GM12892 (cell line): Measurements from ENCODE around the gene MPHOSPH9.

Experiments used
- POLR2A ChIP-seq: IDR thresholded peaks from 2 replicates; pipeline ENCODE4 v1.6.1; 2011; ENCODE audit warnings: low read depth, low read length, control low read depth
- POLR2AphosphoS5 ChIP-seq: IDR thresholded peaks from 2 replicates; pipeline ENCODE4 v1.6.1; 2011; ENCODE audit warnings: low read depth, low read length, control low read depth

DNA sequence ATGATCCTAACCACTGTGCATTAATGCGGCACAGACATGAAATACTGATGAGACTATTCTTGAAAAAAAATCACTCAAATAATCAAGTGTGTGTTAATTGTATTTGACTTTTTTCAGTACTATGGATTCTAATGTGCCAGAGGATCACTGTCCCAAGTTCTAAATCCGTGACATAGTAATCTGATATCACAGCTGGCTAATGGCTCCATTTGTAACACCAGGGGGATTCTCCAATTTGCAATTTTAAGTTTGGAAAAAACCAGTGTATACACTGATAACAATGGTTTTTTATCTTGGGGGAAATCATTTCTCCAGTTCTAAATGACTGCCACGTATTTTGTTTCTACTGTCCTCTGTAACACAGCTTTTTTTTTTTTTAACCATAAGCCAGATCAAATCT is 33.0 kb downstream of the MPHOSPH9 start:
- TF ChIP-seq POLR2AphosphoS5, result no peak
- TF ChIP-seq POLR2A, result no peak
